ENCODE data around the gene UBASH3A. TPM values are rescaled to one million over a fixed set of nuclear protein-coding genes. Genes with fewer than 3 reads are reported as not detected.

UBASH3A gene
- polyA plus RNA-seq, 1 donor from 2014 or later, result 1.6 TPM

- peak overlapping the region in 1 of 3 donors; percentile 59 for H3K27ac Mint-ChIP-seq
- H3K4me1 Mint-ChIP-seq, result peaks cover 10 to 15% (median 14%) of the 10 kb centered on the region in 3 donors
- H3K4me3 Mint-ChIP-seq, result peak overlapping the region in 2 of 4 donors; percentile 74 to 95
- peaks cover 7 to 11% (median 10%) of the 10 kb centered on the region in 3 donors for H3K9me3 Mint-ChIP-seq
- peaks cover 9% of the 10 kb centered on the region for H3K27me3 Mint-ChIP-seq
- H3K36me3 Mint-ChIP-seq, result no peaks in the 10 kb centered on the region
These were observed 24.1 kb upstream of the UBASH3A start for GRCh38 chr21:42379426-42380215.

GRCh38 chr21:42381347-42381984, 22.2 kb upstream of the UBASH3A start:
- Mint-ChIP-seq H3K36me3 (no peaks in the 10 kb centered on the region), H3K27ac (no peak overlapping the region), H3K4me3 (no peak overlapping the region), H3K27me3 (peaks cover 8% of the 10 kb centered on the region), H3K9me3 (peaks cover 7 to 11% (median 10%) of the 10 kb centered on the region in 3 donors), H3K4me1 (peaks cover 15 to 16% (median 15%) of the 10 kb centered on the region in 3 donors)

GRCh38 chr21:42382915-42383314, 20.8 kb upstream of the UBASH3A start:
- H3K27ac Mint-ChIP-seq, result no peak overlapping the region

GRCh38 chr21:42383331-42383730, 20.4 kb upstream of the UBASH3A start:
- Mint-ChIP-seq H3K27ac (no peak overlapping the region), H3K9me3 (peaks cover 7 to 11% (median 10%) of the 10 kb centered on the region in 3 donors), H3K4me1 (peaks cover 16% of the 10 kb centered on the region in 3 donors), H3K36me3 (peaks cover 2% of the 10 kb centered on the region), H3K4me3 (no peak overlapping the region), H3K27me3 (peaks cover 15% of the 10 kb centered on the region)

More at GRCh38 chr21:42382915-42383314, 20.8 kb upstream of the UBASH3A start:
- no peak overlapping the region for H3K4me3 Mint-ChIP-seq
- peaks cover 16 to 18% (median 16%) of the 10 kb centered on the region in 3 donors for H3K4me1 Mint-ChIP-seq
- H3K9me3 Mint-ChIP-seq, result peaks cover 7 to 11% (median 10%) of the 10 kb centered on the region in 3 donors
- H3K36me3 Mint-ChIP-seq, result peaks cover 2% of the 10 kb centered on the region
- H3K27me3 Mint-ChIP-seq, result peaks cover 14% of the 10 kb centered on the region

GRCh38 chr21:42384156-42384945, 19.4 kb upstream of the UBASH3A start:
- Mint-ChIP-seq H3K27me3 (peaks cover 20% of the 10 kb centered on the region), H3K9me3 (peaks cover 7 to 11% (median 10%) of the 10 kb centered on the region in 3 donors), H3K27ac (no peak overlapping the region), H3K36me3 (peaks cover 2% of the 10 kb centered on the region), H3K4me3 (peak overlapping the region in 2 of 4 donors; percentile 47 to 58), H3K4me1 (peaks cover 14 to 16% (median 14%) of the 10 kb centered on the region in 3 donors)

- peak overlapping the region in 2 of 3 donors; percentile 17 to 71 for H3K27ac Mint-ChIP-seq
- H3K9me3 Mint-ChIP-seq, result peaks cover 7 to 11% (median 10%) of the 10 kb centered on the region in 3 donors
- H3K27me3 Mint-ChIP-seq, result peaks cover 17% of the 10 kb centered on the region
- H3K36me3 Mint-ChIP-seq, result peaks cover 2% of the 10 kb centered on the region
- H3K4me3 Mint-ChIP-seq, result peak overlapping the region in 2 of 4 donors; percentile 6 to 78
- H3K4me1 Mint-ChIP-seq, result peaks cover 10 to 16% (median 11%) of the 10 kb centered on the region in 3 donors
These were observed 18.7 kb upstream of the UBASH3A start for GRCh38 chr21:42384989-42385388.

- H3K4me1 Mint-ChIP-seq, result peaks cover 10 to 16% (median 13%) of the 10 kb centered on the region in 3 donors
- peaks cover 2% of the 10 kb centered on the region for H3K36me3 Mint-ChIP-seq
- H3K27me3 Mint-ChIP-seq, result peaks cover 16% of the 10 kb centered on the region
- peaks cover 7 to 11% (median 10%) of the 10 kb centered on the region in 3 donors for H3K9me3 Mint-ChIP-seq
- no peak overlapping the region for H3K27ac Mint-ChIP-seq
- H3K4me3 Mint-ChIP-seq, result no peak overlapping the region
These were observed 18.1 kb upstream of the UBASH3A start for GRCh38 chr21:42385619-42386018.

GRCh38 chr21:42386034-42386591, 17.6 kb upstream of the UBASH3A start:
- Mint-ChIP-seq H3K4me1 (peaks cover 10 to 16% (median 14%) of the 10 kb centered on the region in 3 donors), H3K27me3 (peaks cover 16% of the 10 kb centered on the region), H3K9me3 (peaks cover 7 to 11% (median 10%) of the 10 kb centered on the region in 3 donors), H3K36me3 (peaks cover 2% of the 10 kb centered on the region), H3K27ac (no peak overlapping the region), H3K4me3 (no peak overlapping the region)

GRCh38 chr21:42387164-42387563, 16.5 kb upstream of the UBASH3A start:
- peaks cover 23% of the 10 kb centered on the region for H3K27me3 Mint-ChIP-seq
- peak overlapping the region in 1 of 4 donors; percentile 22 for H3K4me3 Mint-ChIP-seq
- H3K27ac Mint-ChIP-seq, result no peak overlapping the region
- H3K36me3 Mint-ChIP-seq, result peaks cover 2% of the 10 kb centered on the region
- peaks cover 0 to 5% (median 3%) of the 10 kb centered on the region in 3 donors for H3K9me3 Mint-ChIP-seq
- H3K4me1 Mint-ChIP-seq, result peaks cover 10 to 19% (median 16%) of the 10 kb centered on the region in 3 donors

GRCh38 chr21:42387843-42388340, 15.8 kb upstream of the UBASH3A start:
- Mint-ChIP-seq H3K27me3 (peaks cover 23% of the 10 kb centered on the region), H3K4me1 (peaks cover 10 to 23% (median 18%) of the 10 kb centered on the region in 3 donors), H3K27ac (no peak overlapping the region), H3K36me3 (peaks cover 2% of the 10 kb centered on the region), H3K9me3 (no peaks in the 10 kb centered on the region), H3K4me3 (no peak overlapping the region)

- peaks cover 25% of the 10 kb centered on the region for H3K27me3 Mint-ChIP-seq
- no peak overlapping the region for H3K4me3 Mint-ChIP-seq
- peaks cover 15 to 28% (median 25%) of the 10 kb centered on the region in 3 donors for H3K4me1 Mint-ChIP-seq
- H3K27ac Mint-ChIP-seq, result no peak overlapping the region
- no peaks in the 10 kb centered on the region for H3K9me3 Mint-ChIP-seq
- peaks cover 2% of the 10 kb centered on the region for H3K36me3 Mint-ChIP-seq
These were observed 14.8 kb upstream of the UBASH3A start for GRCh38 chr21:42388740-42389448.

- Mint-ChIP-seq H3K36me3 (peaks cover 2% of the 10 kb centered on the region), H3K9me3 (no peaks in the 10 kb centered on the region), H3K4me1 (peaks cover 11 to 22% (median 21%) of the 10 kb centered on the region in 3 donors), H3K27ac (no peak overlapping the region), H3K4me3 (no peak overlapping the region), H3K27me3 (peaks cover 25% of the 10 kb centered on the region)
These were observed 14.3 kb upstream of the UBASH3A start for GRCh38 chr21:42389449-42389835.

- peaks cover 2% of the 10 kb centered on the region for H3K36me3 Mint-ChIP-seq
- no peak overlapping the region for H3K4me3 Mint-ChIP-seq
- no peaks in the 10 kb centered on the region for H3K9me3 Mint-ChIP-seq
- H3K4me1 Mint-ChIP-seq, result peaks cover 10 to 19% (median 18%) of the 10 kb centered on the region in 3 donors
- H3K27ac Mint-ChIP-seq, result no peak overlapping the region
- peaks cover 25% of the 10 kb centered on the region for H3K27me3 Mint-ChIP-seq
These were observed 13.5 kb upstream of the UBASH3A start for GRCh38 chr21:42390193-42390592.

GRCh38 chr21:42390696-42391095, 13.0 kb upstream of the UBASH3A start:
- no peak overlapping the region for H3K4me3 Mint-ChIP-seq
- H3K27ac Mint-ChIP-seq, result no peak overlapping the region
- H3K36me3 Mint-ChIP-seq, result peaks cover 2% of the 10 kb centered on the region
- H3K9me3 Mint-ChIP-seq, result no peaks in the 10 kb centered on the region
- peaks cover 25% of the 10 kb centered on the region for H3K27me3 Mint-ChIP-seq
- peaks cover 10 to 19% (median 16%) of the 10 kb centered on the region in 3 donors for H3K4me1 Mint-ChIP-seq

Data from IgD-negative memory B cell (primary cell).